HG03457 (cell line): ENCODE results near the gene TMEM35B.
"Not testable (repeated sequence)": the region's sequence is repeated elsewhere in the genome, so short reads cannot be mapped to it uniquely, and the experiment has no call there.

Experiments used
- ATAC-seq: cut with Tn5 transposase; IDR thresholded peaks from one replicate; pipeline ENCODE4 v1.9.1; 2021; ENCODE audit warnings: moderate number of reproducible peaks; ENCODE audit not compliant: unreplicated experiment

The TMEM35B gene

DNA sequence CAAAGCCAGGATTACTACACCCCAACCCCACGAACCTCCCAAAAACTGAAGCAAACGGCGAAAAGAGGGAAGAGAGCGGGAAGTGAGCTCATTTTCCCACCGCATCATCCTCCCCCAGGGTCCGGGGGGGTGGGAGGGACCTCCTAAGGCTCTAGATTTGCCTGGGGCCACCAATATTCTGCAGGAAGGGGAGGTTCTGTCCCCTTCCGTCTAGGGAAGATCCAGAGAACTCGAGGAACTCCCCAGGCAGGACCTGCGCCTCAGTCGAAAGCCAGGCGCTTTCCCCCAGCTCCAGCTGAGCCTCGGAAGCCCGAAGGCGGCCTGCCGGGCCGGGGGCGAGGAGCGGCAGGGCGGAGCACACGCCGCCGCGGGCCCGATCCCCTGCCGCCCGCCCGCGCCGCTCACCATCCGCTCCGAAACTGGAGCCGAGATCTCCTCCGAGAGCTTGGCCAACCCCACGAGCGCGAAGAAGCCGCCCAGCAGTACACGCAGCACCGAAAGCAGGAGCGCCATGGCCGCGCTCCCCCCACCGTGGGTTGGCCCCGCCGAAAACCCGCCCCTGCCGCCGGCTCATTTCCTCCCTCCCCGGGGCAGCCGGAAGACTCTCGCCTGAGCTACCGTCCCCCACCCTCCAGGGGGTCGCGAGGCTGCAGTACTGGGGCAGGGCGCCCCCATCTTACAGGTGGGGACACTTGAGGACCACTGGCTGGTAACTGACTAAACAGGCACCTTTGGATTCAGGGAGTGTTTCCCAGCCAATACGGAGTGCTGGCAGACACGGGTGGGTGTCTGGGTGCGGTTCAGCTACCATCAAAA, at the start of gene TMEM35B:
TSS of gene TMEM35B (minus strand) at position 555 of the 816 bp plus-strand sequence. CDS start at position 513, 42 bp downstream.
- peak; percentile 43 for ATAC-seq

DNA sequence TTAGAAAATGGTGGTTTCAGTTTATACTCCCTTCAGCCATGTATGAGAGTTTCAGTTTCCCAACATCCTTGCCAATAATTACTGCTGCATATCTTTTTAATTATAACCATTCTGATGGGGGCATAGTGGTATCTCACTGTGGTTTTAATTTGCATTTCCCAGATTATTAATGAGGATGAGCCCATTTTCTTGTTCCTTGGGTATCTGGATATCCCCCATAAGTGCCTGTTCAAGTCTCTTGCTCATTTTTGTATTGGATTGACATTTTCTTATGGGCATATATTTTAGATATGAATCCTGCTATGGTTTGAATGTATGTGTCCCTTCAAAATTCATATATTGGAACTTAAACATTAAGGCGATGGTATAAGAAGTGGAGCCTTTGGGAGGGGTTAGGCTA, 48.2 kb upstream of the TMEM35B start:
- ATAC-seq = no peak

DNA sequence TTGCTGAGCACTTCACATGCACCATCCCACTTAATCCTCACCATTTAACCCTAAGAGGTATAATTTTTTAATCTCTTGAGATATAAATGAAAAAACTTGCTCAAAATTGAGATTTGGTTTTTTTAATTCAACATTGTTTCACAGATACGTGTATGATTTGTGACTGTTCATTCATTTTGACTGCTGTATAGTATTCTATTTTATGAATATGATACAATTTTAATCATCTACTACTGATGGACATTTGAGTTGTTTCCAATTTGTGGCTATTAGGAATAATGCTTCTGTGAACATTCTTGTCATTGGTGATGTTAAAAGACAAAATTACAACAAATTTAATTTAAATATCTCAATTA, 47.2 kb upstream of the TMEM35B start:
- ATAC-seq = no peak

DNA sequence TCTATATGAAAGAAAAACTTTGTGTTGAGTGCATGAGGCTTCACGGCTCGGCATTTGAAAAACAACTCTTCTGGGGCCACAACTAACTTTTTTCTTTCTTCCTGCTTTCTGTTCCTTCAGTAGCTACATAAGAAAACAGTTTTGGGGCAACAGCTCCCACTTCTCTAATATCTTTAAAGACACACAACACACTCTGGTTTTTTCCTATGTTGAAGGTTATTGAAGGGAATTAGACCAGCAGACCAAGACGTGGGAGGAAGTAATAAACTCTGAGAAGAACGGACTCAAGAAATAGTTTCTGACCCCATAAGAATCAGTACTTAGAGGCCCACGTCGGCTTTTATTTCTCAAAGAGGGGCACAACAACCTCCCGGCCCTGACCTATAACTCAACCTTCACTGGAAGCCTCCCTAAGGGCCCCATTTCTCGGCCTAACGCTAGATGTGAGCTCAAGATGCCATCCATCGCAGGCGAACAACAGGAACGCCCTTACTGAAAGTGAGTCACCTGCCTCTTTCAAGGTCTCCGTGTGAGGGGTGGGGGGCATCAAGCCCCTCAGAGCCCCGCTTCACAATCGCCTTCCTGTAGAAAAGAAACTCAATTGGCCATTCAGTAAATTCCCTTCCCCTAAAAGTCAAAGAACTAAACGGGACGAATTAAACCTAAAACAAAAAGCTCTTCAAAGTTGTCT, 45.8 kb upstream of the TMEM35B start:
- no peak for ATAC-seq

DNA sequence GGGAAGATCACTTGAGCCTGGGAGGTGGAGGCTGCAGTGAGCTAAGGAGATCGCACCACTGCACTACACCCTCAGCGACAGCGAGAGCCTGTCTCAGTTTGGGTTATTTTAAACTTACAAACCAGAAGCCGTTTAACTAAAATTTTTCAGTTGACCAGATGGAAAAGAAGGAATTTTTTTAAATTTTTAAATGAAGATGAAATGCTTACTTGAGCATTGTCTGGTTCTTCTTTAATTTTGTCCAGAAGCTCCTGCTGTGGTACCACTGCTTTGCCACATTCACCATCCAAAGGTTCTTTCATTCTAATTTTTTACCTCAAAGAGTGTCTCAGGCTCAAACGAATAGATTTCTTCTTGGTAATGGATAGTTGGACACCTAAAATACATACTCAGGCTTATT, 45.2 kb upstream of the TMEM35B start:
- no peak for ATAC-seq

DNA sequence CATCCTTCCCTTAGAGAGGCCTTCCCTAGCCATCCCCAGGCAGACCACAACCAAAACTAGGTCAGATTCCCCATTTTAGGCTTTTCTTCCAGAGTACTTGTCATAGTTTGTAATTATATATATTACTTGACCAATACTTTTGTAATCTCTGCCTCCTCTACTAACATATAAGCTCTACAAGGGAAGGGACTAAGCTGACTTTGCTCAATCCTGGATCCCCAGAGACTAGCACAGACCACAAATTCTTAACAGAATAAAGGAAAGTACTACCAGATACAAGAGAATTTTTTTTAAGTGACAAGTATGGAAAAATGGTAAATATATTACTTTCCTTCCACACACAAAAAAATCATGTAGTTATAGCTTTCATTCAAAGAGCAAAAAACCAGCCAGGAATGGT, 44.6 kb upstream of the TMEM35B start:
- ATAC-seq = no peak

DNA sequence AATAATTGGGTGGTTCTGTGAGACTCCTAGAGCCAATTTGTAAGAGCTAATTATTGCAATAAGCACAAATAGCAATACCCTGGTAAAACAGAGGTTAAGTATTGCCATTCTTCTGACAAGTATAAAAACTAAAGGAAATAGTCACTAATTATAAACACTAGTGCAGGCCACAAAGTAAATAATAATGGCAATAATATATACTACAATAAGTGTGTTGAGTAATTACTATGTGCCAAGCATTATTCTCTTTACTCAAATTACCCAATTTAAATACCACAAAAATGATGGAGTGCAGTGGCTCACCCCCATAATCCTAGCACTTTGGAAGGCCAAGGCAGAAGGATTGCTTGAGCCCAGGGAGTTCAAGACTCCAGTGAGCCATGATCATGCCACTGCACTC, 31.3 kb upstream of the TMEM35B start:
- ATAC-seq = no peak

DNA sequence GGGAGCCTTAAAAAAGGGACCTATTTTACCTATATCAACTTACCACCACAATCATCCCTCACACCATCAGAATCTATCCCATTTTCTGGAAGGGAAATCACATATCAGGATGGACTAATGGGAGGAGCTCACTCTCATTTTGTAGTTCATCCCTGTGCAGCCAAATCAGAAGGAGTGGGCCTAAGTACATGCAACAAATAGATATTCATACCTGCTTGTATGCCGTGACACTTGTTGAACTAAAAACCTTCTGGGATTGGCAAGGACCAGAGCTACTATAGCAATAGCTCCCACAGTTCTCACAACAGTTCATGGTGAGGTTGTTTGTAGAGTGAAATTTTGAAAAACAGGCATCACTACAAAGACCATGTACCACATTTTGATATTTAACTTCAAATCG, 29.3 kb upstream of the TMEM35B start:
- ATAC-seq = no peak

DNA sequence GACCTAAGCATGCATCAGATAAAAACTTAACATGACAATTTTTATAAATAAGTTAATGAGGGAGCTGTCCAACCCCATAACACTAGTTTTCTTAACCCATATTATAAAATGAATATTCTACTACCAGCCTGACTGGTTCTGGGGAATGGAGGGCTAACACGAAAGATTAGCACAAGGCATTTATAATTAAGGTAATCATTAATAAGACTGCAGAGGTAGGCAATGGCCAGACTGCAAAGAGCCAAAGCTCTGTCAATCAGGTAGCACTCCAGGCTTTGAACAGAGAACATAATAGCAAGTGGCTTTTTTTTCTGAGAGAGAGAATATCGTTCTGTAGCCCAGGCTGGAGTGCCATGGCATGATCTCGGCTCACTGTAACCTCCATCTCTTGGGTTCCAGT, 20.6 kb upstream of the TMEM35B start:
- ATAC-seq = no peak

DNA sequence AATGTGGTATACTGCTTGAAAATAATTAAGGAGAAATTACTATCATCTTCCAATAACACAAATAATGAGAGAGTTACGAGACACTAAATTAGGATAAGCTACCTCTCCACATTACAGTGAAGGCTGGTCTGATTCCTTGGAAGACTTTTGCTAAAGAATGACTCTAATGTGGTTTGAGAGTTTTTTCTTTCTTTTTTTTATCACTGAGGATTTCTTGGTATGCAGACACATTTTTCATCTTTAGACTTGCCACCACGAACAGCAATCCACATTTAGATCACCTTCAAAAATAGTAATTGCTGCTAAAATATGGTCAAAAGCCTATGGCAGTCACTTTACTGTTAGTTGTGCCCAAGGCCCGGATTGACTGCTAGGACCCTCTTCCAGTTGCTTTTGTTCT, 16.6 kb upstream of the TMEM35B start:
- ATAC-seq = no peak

DNA sequence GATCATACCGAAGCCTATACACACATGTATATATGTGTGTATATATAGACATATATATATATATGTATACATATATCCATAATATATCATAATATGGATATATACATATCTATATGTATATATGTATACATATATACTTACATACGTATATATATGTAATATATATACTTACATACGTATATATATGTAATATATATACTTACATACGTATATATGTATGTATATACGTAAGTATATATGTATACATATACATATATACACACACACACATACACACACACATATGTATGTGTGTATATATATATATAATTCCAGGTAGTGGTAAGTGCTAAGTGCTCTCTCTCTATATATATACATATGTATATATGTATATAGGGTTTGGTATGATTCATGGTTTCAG, 9.7 kb upstream of the TMEM35B start:
- ATAC-seq = no peak

DNA sequence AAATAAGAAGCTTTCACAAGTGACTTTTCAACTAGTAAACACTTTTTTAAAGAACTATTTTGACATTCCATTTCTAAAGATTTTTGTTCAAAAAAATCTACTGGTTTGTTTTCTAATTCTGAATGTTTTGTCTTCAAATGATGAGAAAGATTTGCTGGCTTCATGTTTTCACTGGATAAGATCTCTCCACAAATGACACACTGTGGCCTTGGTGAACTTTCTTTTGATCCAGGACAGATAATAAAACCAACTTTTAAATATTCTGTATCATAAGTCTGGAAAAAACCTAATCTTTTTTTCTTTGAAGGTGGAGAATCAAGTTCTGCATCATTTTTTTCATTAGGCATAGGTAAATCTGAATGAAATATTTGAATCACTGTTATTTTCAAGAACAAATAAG, 3.4 kb upstream of the TMEM35B start:
- no peak for ATAC-seq

DNA sequence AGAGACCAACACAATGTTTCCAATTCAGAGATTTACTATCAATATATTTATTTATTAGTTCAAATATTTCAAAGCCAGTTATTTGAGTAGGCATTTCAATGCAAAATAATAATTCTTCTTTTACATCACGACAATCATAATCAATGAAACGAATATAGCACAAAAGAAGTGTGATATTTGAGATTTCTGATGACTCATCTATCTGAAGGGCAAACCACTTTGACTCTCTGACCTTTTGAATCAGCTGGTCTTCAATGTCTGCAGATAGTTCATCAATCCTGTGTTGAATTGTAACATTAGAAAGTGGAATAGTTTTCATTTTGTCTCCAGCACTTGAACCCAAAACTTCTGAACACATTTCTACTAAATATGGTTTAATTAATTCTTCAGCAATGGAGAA, 3.0 kb upstream of the TMEM35B start:
- ATAC-seq = no peak

DNA sequence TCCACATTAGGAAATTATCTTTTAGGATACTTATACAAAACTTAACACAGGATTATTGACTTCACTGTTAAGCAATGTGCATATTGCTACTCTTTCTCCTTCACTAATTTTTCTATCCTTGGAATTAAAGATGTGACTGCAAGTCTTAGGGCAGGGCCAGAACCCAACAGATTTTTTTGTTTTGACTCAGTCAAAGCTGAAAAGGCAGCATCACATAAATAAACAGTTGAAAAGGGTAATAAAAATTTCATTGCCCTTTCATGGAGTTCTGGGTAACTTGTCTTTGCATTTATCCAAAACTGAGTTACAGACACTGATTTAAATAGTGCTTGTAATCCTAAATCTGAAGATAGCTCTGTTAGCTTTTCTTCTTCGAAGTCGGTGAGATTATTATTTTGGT, 1.9 kb upstream of the TMEM35B start:
- no peak for ATAC-seq

DNA sequence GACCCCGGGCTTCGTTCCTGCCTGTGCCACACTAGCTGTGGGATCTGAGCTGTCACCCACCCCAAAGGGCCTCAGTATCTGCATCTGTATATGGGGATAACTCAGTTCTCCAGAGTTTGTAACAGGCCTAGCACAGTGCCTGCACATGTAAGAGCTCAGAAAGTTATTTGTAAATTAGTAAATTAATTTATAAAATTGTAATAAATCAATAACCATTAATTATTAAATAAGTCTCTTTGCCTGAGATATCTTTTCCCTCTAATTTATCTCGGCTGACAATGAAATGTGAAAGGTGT, 410 bp upstream of the TMEM35B start:
- not testable (repeated sequence) for ATAC-seq

DNA sequence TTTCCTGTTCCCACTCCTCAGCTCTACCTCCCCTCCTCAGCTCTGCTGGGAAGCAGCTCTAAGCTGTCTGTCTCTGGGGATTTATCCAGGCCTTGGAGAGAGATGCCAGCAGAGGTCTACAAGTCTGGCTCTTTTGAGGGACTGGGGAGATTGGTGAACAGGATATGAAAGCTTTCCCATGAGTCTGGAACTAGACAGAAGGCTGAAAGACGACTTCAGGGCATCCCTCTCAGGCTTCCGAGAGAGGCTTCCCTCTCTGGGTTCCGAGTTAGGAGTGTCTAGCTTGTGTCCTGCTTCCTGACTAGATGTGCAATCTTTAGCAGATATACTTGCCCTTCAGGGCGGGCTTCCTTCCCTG, 733 bp downstream of the TMEM35B start:
- ATAC-seq = peak; percentile 10

DNA sequence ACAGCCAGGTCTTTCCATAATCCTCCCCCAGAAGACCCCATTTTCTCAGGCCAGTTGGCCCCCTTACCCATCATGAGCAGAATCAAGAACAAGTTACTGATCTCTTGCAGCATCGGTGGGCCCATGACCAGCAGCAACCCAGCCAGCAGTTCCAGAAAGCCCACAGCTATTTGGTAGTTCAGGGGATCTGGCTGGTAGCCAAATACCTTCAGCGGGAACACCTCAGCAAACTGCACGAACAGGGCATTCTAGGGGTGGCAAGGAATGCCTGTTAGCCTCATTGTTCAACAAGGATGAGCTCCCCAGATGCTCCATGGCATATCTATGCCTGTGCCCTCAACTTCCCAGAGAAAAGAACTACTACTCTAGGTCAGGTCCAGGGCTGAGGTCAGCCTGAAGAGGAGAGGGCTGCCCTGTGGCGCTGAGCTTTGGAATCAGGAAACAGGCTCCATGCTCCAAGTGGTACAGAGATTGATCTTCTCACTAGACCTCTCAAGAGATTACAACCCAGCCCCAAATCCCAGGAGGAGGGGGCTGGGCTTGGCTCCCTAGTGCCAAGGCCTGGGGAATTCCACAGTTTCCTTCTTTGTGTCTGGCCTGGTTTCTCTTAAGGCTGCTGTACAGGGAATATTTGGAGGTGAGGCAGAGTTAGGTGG, 1.3 kb downstream of the TMEM35B start:
- ATAC-seq = no peak

DNA sequence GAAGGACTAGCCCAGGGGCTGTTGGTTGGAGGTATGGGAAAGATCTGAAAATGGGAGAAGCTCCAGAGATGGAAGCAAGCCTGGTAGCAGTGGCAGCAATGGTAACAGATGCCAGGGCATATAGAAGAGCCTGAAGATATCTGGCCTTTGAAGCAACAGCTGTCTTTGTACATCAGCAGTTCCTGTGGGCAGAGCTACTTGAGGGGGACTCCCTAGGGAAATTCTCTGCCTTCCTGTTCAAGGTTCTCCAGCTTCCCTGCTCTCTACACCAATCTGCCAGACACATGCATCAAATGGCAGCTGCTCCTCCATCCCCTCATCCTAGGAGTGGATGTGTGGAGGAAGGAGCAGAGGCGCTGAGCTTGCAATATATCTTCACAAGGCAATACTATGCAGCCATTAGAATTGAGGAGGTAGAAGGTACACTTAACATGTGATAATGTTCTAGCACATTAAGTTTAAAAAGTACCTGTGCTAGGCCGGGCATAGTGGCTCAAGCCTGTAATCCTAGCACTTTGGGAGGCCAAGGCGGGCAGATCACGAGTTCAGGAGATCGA, 2.2 kb downstream of the TMEM35B start:
- no peak for ATAC-seq

DNA sequence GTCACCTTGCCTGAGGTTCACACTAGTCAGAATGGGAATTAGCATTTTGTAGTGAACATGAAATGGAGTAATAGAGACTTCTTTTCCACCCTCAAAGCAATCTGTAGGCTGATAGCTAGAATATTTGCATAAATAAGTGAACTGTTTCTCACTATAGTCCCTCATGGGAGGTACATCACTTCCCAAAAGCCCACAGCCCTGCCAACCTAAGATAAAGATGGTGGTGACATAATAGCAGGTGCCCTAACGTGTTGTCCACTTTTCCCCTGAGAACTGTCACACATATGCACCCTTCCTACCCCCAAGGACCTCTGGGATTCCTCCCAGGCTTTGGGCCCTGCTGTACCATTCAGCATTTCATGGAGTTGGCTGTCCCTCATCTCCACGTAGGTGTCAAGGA, 4.4 kb downstream of the TMEM35B start:
- ATAC-seq = no peak

DNA sequence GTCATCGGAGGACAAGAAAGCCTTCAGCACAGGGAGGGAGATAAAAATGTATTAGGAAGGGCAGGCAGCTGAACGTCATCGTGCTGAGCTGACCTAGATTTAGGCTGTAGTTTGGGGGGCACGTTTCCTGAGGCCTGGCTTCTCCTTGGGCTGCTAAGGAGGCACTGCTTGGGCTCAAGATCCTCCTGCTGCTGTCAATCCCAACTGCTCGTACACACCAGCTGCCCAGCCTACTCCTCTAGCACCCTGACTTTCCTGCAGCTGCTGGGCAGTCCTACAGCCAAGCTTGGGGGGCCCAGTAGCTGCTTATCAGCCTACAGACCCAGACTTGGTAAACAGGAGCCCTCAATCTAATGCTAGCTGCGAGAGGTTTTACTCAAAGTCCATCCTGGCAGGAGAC, 6.2 kb downstream of the TMEM35B start:
- ATAC-seq = no peak

DNA sequence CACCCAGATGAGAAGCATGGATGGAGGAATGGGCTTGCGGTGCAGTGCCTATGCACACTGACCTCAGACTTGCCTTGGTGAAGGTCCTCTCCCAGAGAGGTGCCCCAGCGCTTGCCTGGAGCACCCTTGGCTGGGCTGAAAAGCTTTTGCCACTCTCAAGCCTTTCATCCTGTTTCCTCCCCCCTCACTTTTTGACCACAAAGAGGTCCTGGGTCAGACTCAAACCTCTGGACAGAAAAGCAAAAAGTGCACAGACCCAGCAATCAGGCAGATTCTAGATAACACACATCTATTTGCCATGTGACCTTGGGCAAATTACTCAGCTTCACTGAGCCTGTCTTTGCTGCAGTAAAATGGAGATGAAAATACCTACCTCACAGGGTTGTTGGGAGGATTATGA, 7.3 kb downstream of the TMEM35B start:
- no peak for ATAC-seq

DNA sequence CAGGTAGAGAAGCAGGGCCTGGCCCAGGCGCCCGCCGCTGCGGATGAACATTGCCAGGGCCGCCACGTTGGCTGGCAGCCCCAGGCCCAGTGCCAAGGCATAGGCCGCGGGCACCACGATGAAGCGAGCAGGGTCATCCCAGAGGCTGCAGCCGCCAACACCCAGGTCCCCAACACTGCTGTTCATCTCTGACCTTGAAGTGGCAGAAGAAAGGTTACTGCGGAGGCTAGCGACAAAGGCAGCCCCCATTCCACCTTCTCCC, 8.0 kb downstream of the TMEM35B start:
- no peak for ATAC-seq
